K562 (cell line): ENCODE measurements around the gene TEX22. TPM values are rescaled to one million over a fixed set of nuclear protein-coding genes. Genes with fewer than 3 reads are reported as not detected.

Source experiments
- ARID2 ChIP-seq: fragments of 450-650 bp; IDR thresholded peaks from 2 replicates; pipeline ENCODE4 v1.6.1; 2017; ENCODE audit warnings: antibody characterized with exemption, mild to moderate bottlenecking
- CEBPB ChIP-seq: fragments of 450-650 bp; IDR thresholded peaks from 2 replicates; pipeline ENCODE4 v1.6.1; 2016; ENCODE audit warnings: missing genetic modification characterization, missing compliant biosample characterization
- CSDE1 ChIP-seq, 2 experiments: fragments of 450-650 bp; IDR thresholded peaks; 2 replicates each; pipeline ENCODE4 v1.6.1; 2016; ENCODE audit warnings: mild to moderate bottlenecking in 1 of 2
- GATAD2B ChIP-seq: fragments of 450-650 bp; IDR thresholded peaks from 2 replicates; pipeline ENCODE4 v1.6.1; 2017; ENCODE audit warnings: mild to moderate bottlenecking, borderline replicate concordance
- POLR2AphosphoS2 ChIP-seq: IDR thresholded peaks from 2 replicates; pipeline ENCODE4 v1.6.1; 2012; ENCODE audit warnings: low read length, improper control_type of control experiment
- POLR2H ChIP-seq: IDR thresholded peaks from 2 replicates; pipeline ENCODE4 v1.6.1; 2016; ENCODE audit warnings: missing genetic modification characterization, low read depth, mild to moderate bottlenecking, control low read depth, missing compliant biosample characterization, moderate library complexity
- PTRF ChIP-seq: fragments of 450-650 bp; IDR thresholded peaks from 2 replicates; pipeline ENCODE4 v1.6.1; 2016; ENCODE audit warnings: mild to moderate bottlenecking, missing genetic modification characterization, missing compliant biosample characterization
- RNF2 ChIP-seq: sonication (generic); IDR thresholded peaks from 2 replicates; pipeline ENCODE4 v1.6.1; 2016
- TBP ChIP-seq: optimal IDR thresholded peaks from 2 replicates; pipeline ENCODE3; 2011; ENCODE audit warnings: low read depth, low read length, improper control_type of control experiment
- XRCC4 ChIP-seq: IDR thresholded peaks from one replicate; pipeline ENCODE4 v1.6.1; 2011; ENCODE audit not compliant: insufficient read depth, insufficient read length; ENCODE audit errors: extremely low read depth
- ZNF12 ChIP-seq: sonication (generic); formaldehyde crosslinking; IDR thresholded peaks from 2 replicates; pipeline ENCODE4 v1.4.0; 2020; ENCODE audit warnings: mild to moderate bottlenecking, missing genetic modification reagents
- ZNF133 ChIP-seq: fragments of 250-450 bp; sonication (Bioruptor Pico); IDR thresholded peaks from 2 replicates; pipeline ENCODE4 v1.4.0; 2020; ENCODE audit warnings: mild to moderate bottlenecking
- ZNF77 ChIP-seq: fragments of 250-450 bp; sonication (Bioruptor Pico); IDR thresholded peaks from 2 replicates; pipeline ENCODE4 v1.5.0; 2020
- polyA plus RNA-seq, 8 experiments: library from polyadenylated mRNA; depleted of rRNA in 4 of 8; stranded (reverse) in 5 of 8; unstranded in 3 of 8; fragments of >200 nt; fragmentation: Nextera tagmentation in 2 of 8; fragmentation: Illumina TruSeq in 1 of 8; extraction: Ambion mirVana in 2 of 8; extraction: Trizol in 1 of 8; gene quantifications; 2 replicates each; pipeline versions ENCODE4 v1.2.1 to v1.2.3, GENCODE V29; 2011 to 2014; ENCODE audit warnings: inconsistent platforms in 1 of 8, missing spikeins in 1 of 8
- total RNA-seq, 7 experiments: library from RNA; depleted of rRNA in 6 of 7; stranded (reverse); fragments of >200 nt in 6 of 7; fragmentation: Illumina TruSeq in 2 of 7; extraction: Trizol in 2 of 7; gene quantifications; 2 replicates each; pipeline versions ENCODE4 v1.2.1 to v1.2.3, GENCODE V29; 2011 to 2021; ENCODE audit warnings: low replicate concordance in 1 of 7
- TF ChIP-seq, protein P1 (sequence below): IDR thresholded peaks from 2 replicates; pipeline ENCODE4 v1.6.1; 2011; ENCODE audit warnings: borderline replicate concordance, low read depth, mild to moderate bottlenecking, moderate library complexity, low read length; ENCODE audit not compliant: insufficient read depth, poor library complexity, severe bottlenecking
- TF ChIP-seq, protein P2 (sequence below): sonication (generic); formaldehyde crosslinking; IDR thresholded peaks from 2 replicates; pipeline ENCODE4 v1.8.1; 2022; ENCODE audit warnings: missing genetic modification reagents
- TF ChIP-seq, protein P3 (sequence below): sonication (generic); formaldehyde crosslinking; IDR thresholded peaks from 2 replicates; pipeline ENCODE4 v1.8.0; 2022; ENCODE audit warnings: mild to moderate bottlenecking, missing genetic modification reagents
- TF ChIP-seq, protein P4 (sequence below): fragments of 250-450 bp; sonication (Bioruptor Pico); IDR thresholded peaks from 2 replicates; pipeline ENCODE4 v1.4.0; 2020
- TF ChIP-seq, protein P5 (sequence below), 2 experiments: fragments of 450-650 bp in 1 of 2; sonication (generic) in 1 of 2; formaldehyde crosslinking; conservative IDR thresholded peaks; 2 replicates each; pipeline versions ENCODE4 v1.4.0 to v1.8.1; 2020 to 2022; ENCODE audit warnings: mild to moderate bottlenecking in 1 of 2, missing genetic modification reagents in 1 of 2
- TF ChIP-seq, protein P6 (sequence below): fragments of 450-650 bp; IDR thresholded peaks from 2 replicates; pipeline ENCODE4 v1.6.1; 2014; ENCODE audit warnings: low read depth, mild to moderate bottlenecking, moderate library complexity, borderline replicate concordance

Gene TEX22
- total and polyA plus RNA-seq, 9 of the 15 experiments (the other 6 are each of a cell fraction or from before 2014, with no cell fraction given), result 0.04 to 1.7 (median 0.23) TPM; not detected in 2

DNA sequence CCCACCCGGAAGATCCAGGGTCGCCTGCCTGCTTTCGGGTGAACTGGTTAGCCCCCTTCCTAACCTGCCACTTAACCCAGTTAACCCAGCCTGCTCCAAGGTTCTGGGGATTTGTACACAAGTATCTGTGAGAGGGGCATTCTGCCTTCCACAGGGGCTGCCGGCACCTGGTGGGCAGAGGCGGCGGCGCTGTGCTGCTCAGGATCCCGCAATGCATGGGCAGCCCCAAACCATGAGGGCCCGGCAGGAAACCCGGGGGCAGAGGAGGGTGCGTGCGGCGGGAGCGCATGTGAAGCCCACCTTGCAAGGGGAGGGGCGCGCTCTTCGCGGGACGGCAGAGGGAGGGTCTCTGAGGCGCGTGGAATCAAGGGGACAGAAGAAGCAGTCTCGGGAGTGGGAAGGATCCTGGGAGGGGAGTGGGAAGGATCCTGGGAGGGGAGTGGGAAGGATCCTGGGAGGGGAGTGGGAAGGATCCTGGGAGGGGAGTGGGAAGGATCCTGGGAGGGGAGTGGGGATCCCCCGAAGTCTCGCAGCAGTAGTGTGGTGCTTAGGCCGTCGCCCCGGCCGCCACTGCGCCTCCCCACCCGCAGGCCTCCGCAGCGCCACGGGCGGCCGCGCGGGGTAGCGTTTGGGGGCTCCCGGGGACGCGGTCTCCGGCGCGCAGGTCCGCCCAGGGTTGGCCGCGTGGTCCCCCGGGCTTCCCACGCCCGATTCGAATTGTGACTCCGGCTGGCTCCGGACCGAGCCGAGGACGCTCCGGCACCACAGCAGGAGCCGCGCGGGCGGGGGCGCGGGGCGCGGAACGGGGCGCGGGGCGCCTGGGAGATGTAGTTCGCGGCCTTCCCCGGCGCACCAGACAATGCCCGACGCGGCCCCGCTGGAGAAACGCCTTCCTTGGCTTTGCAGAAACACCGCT, 16.4 kb downstream of the TEX22 start (continued):
- TF ChIP-seq, protein P1, sequence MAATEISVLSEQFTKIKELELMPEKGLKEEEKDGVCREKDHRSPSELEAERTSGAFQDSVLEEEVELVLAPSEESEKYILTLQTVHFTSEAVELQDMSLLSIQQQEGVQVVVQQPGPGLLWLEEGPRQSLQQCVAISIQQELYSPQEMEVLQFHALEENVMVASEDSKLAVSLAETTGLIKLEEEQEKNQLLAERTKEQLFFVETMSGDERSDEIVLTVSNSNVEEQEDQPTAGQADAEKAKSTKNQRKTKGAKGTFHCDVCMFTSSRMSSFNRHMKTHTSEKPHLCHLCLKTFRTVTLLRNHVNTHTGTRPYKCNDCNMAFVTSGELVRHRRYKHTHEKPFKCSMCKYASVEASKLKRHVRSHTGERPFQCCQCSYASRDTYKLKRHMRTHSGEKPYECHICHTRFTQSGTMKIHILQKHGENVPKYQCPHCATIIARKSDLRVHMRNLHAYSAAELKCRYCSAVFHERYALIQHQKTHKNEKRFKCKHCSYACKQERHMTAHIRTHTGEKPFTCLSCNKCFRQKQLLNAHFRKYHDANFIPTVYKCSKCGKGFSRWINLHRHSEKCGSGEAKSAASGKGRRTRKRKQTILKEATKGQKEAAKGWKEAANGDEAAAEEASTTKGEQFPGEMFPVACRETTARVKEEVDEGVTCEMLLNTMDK, result peak; percentile 47
- TF ChIP-seq GATAD2B (peak; percentile 59; the same call in 1 of the 2 replicates), ZNF12 (CRISPR knock-in tag) (no peak), POLR2H (tag) (no peak), ZNF77 (no peak), ZNF133 (no peak), CEBPB (tag) (no peak), RNF2 (no peak), POLR2AphosphoS2 (no peak), CSDE1 (IDR thresholded peaks at IDR 0.05) (no peak), PTRF (tag) (no peak), ARID2 (no peak), TBP (no peak), XRCC4 (no peak)
- TF ChIP-seq, protein P2, sequence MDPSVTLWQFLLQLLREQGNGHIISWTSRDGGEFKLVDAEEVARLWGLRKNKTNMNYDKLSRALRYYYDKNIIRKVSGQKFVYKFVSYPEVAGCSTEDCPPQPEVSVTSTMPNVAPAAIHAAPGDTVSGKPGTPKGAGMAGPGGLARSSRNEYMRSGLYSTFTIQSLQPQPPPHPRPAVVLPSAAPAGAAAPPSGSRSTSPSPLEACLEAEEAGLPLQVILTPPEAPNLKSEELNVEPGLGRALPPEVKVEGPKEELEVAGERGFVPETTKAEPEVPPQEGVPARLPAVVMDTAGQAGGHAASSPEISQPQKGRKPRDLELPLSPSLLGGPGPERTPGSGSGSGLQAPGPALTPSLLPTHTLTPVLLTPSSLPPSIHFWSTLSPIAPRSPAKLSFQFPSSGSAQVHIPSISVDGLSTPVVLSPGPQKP (CRISPR knock-in tag), result no peak
- TF ChIP-seq, protein P3, sequence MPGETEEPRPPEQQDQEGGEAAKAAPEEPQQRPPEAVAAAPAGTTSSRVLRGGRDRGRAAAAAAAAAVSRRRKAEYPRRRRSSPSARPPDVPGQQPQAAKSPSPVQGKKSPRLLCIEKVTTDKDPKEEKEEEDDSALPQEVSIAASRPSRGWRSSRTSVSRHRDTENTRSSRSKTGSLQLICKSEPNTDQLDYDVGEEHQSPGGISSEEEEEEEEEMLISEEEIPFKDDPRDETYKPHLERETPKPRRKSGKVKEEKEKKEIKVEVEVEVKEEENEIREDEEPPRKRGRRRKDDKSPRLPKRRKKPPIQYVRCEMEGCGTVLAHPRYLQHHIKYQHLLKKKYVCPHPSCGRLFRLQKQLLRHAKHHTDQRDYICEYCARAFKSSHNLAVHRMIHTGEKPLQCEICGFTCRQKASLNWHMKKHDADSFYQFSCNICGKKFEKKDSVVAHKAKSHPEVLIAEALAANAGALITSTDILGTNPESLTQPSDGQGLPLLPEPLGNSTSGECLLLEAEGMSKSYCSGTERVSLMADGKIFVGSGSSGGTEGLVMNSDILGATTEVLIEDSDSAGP (CRISPR knock-in tag), result no peak
- TF ChIP-seq, protein P4, sequence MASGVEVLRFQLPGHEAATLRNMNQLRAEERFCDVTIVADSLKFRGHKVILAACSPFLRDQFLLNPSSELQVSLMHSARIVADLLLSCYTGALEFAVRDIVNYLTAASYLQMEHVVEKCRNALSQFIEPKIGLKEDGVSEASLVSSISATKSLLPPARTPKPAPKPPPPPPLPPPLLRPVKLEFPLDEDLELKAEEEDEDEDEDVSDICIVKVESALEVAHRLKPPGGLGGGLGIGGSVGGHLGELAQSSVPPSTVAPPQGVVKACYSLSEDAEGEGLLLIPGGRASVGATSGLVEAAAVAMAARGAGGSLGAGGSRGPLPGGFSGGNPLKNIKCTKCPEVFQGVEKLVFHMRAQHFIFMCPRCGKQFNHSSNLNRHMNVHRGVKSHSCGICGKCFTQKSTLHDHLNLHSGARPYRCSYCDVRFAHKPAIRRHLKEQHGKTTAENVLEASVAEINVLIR, result no peak
- TF ChIP-seq, protein P5, sequence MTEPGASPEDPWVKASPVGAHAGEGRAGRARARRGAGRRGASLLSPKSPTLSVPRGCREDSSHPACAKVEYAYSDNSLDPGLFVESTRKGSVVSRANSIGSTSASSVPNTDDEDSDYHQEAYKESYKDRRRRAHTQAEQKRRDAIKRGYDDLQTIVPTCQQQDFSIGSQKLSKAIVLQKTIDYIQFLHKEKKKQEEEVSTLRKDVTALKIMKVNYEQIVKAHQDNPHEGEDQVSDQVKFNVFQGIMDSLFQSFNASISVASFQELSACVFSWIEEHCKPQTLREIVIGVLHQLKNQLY (CRISPR knock-in tag; conservative IDR thresholded peaks at IDR 0.05), result no peak
- TF ChIP-seq, protein P6, sequence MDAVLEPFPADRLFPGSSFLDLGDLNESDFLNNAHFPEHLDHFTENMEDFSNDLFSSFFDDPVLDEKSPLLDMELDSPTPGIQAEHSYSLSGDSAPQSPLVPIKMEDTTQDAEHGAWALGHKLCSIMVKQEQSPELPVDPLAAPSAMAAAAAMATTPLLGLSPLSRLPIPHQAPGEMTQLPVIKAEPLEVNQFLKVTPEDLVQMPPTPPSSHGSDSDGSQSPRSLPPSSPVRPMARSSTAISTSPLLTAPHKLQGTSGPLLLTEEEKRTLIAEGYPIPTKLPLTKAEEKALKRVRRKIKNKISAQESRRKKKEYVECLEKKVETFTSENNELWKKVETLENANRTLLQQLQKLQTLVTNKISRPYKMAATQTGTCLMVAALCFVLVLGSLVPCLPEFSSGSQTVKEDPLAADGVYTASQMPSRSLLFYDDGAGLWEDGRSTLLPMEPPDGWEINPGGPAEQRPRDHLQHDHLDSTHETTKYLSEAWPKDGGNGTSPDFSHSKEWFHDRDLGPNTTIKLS, result peak; percentile 67; the same call in 1 of the 2 replicates
